Glutamatergic neuron (in vitro differentiated cells): ENCODE data around the gene CHMP6. TPM values are rescaled to one million over a fixed set of nuclear protein-coding genes. Genes with fewer than 3 reads are reported as not detected.
A peak's percentile ranks its signal among the peaks of the same experiment; 100 is the strongest.

Experiments used
- DNase-seq: peaks from one replicate; pipeline ENCODE4 v3.0.0; 2022
- H3K27ac Mint-ChIP-seq: one replicate; pipeline ENCODE4 v1.8.0; 2020; ENCODE audit warnings: mild to moderate bottlenecking, mixed read lengths, inconsistent platforms; ENCODE audit not compliant: unreplicated experiment
- H3K27me3 Mint-ChIP-seq: one replicate; pipeline ENCODE4 v1.8.0; 2020; ENCODE audit warnings: mild to moderate bottlenecking, moderate library complexity, mixed read lengths, inconsistent platforms; ENCODE audit not compliant: unreplicated experiment
- H3K36me3 Mint-ChIP-seq: one replicate; pipeline ENCODE4 v1.8.0; 2020; ENCODE audit warnings: mild to moderate bottlenecking, mixed read lengths, inconsistent platforms; ENCODE audit not compliant: unreplicated experiment
- H3K4me1 Mint-ChIP-seq: one replicate; pipeline ENCODE4 v1.8.0; 2020; ENCODE audit warnings: mild to moderate bottlenecking, low read depth, mixed read lengths, inconsistent platforms; ENCODE audit not compliant: unreplicated experiment
- H3K4me3 Mint-ChIP-seq: one replicate; pipeline ENCODE4 v1.8.0; 2020; ENCODE audit warnings: mild to moderate bottlenecking, mixed read lengths, inconsistent platforms; ENCODE audit not compliant: unreplicated experiment
- H3K9me3 Mint-ChIP-seq: one replicate; pipeline ENCODE4 v1.8.0; 2020; ENCODE audit warnings: mild to moderate bottlenecking, moderate library complexity, mixed read lengths, inconsistent platforms; ENCODE audit not compliant: unreplicated experiment
- total RNA-seq: library from RNA; stranded (reverse); fragmentation: NEBNext Ultra II Directional; extraction: Animal tissue kit (Norgen Biotek cat#: 25700); gene quantifications from one replicate; pipeline ENCODE4 v1.2.1, GENCODE V29; 2021; ENCODE audit not compliant: unreplicated experiment
- TF ChIP-seq, protein P1 (sequence below): fragments of 200-600 bp; sonication (generic); IDR thresholded peaks from one replicate; pipeline ENCODE4 v1.5.0; 2021; ENCODE audit not compliant: partially characterized antibody, unreplicated experiment

CHMP6 gene
- total RNA-seq, 1 donor from 2014 or later: 24.3 TPM

GRCh38 chr17:80964544-80964856 lies 27.1 kb upstream of the CHMP6 start:
- Mint-ChIP-seq H3K4me1 (peaks cover 8% of the 10 kb centered on the region), H3K36me3 (no peaks in the 10 kb centered on the region), H3K27ac (no peak overlapping the region), H3K9me3 (peaks cover 9% of the 10 kb centered on the region), H3K27me3 (peaks cover 2% of the 10 kb centered on the region), H3K4me3 (no peak overlapping the region)
- peak; percentile 18 for DNase-seq
- TF ChIP-seq, protein P1, sequence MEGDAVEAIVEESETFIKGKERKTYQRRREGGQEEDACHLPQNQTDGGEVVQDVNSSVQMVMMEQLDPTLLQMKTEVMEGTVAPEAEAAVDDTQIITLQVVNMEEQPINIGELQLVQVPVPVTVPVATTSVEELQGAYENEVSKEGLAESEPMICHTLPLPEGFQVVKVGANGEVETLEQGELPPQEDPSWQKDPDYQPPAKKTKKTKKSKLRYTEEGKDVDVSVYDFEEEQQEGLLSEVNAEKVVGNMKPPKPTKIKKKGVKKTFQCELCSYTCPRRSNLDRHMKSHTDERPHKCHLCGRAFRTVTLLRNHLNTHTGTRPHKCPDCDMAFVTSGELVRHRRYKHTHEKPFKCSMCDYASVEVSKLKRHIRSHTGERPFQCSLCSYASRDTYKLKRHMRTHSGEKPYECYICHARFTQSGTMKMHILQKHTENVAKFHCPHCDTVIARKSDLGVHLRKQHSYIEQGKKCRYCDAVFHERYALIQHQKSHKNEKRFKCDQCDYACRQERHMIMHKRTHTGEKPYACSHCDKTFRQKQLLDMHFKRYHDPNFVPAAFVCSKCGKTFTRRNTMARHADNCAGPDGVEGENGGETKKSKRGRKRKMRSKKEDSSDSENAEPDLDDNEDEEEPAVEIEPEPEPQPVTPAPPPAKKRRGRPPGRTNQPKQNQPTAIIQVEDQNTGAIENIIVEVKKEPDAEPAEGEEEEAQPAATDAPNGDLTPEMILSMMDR: no peak

DNA sequence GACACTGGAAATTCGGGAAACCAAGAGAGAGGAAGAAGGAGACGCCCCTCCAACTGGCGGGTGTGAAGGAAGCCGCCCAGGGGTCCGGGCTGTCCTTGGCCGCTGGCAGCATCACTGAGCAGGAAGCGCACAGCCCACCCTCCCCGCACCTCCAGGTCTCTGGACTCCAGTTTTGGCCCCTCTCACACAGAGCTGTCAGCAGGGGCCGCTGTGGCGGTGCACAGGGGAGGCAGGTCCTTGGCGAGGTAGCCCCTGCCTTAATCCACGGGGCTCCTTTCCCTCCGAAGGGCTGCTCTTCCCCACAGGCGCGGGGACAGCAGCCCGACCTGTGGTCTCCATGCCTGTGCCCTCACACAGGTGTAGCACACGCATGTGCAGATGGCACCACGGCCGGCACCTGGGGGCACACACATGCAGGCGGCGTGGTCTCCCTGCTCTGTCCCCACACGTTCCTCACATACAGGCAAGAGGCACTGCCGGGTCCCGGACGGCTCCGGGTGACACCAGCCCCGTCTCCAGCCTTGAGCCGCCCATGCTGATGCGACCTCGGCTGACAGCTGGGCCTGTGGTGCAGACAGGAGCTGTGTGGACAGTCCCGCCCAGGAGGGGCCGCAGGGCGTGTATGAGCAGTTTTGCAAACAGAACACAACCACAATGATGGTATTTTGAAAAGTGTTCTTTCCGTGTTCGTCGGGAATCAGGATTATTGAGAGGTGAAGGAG lies 26.6 kb upstream of the CHMP6 start:
- DNase-seq: peak; percentile 31
- TF ChIP-seq, protein P1: no peak
- Mint-ChIP-seq H3K9me3 (peaks cover 9% of the 10 kb centered on the region), H3K36me3 (no peaks in the 10 kb centered on the region), H3K27me3 (peaks cover 2% of the 10 kb centered on the region), H3K4me3 (no peak overlapping the region), H3K27ac (no peak overlapping the region), H3K4me1 (peaks cover 8% of the 10 kb centered on the region)

GRCh38 chr17:80965606-80966005 lies 26.0 kb upstream of the CHMP6 start:
- TF ChIP-seq, protein P1: no peak
- Mint-ChIP-seq H3K4me1 (peaks cover 8% of the 10 kb centered on the region), H3K27ac (no peak overlapping the region), H3K9me3 (peaks cover 9% of the 10 kb centered on the region), H3K4me3 (no peak overlapping the region), H3K36me3 (no peaks in the 10 kb centered on the region), H3K27me3 (peaks cover 2% of the 10 kb centered on the region)
- no peak for DNase-seq

GRCh38 chr17:80967404-80967872 lies 24.2 kb upstream of the CHMP6 start:
- TF ChIP-seq, protein P1: no peak
- Mint-ChIP-seq H3K27ac (no peak overlapping the region), H3K36me3 (no peaks in the 10 kb centered on the region), H3K27me3 (peaks cover 4% of the 10 kb centered on the region), H3K4me1 (peaks cover 4% of the 10 kb centered on the region), H3K4me3 (no peak overlapping the region), H3K9me3 (peaks cover 9% of the 10 kb centered on the region)
- DNase-seq: no peak

GRCh38 chr17:80968602-80969029 lies 23.0 kb upstream of the CHMP6 start:
- TF ChIP-seq, protein P1: no peak
- Mint-ChIP-seq H3K9me3 (peaks cover 9% of the 10 kb centered on the region), H3K4me1 (peaks cover 2% of the 10 kb centered on the region), H3K4me3 (no peak overlapping the region), H3K27me3 (peaks cover 4% of the 10 kb centered on the region), H3K27ac (no peak overlapping the region), H3K36me3 (no peaks in the 10 kb centered on the region)
- peak; percentile 11 for DNase-seq
